A549 (cell line): ENCODE results near the gene C11orf71.

Experiments used
- CTCF ChIP-seq: fragments of >200 bp; sonication (Bioruptor Twin); formaldehyde crosslinking; IDR thresholded peaks from 3 replicates; pipeline ENCODE4 v1.5.1; 2016
- FOSB ChIP-seq: fragments of 250-450 bp; sonication (Bioruptor Pico); IDR thresholded peaks from 2 replicates; pipeline ENCODE4 v1.5.0; 2020; ENCODE audit warnings: mild to moderate bottlenecking, moderate library complexity
- HMGXB4 ChIP-seq: fragments of 250-450 bp; sonication (Bioruptor Pico); IDR thresholded peaks from 2 replicates; pipeline ENCODE4 v1.5.0; 2021; ENCODE audit warnings: mild to moderate bottlenecking, moderate library complexity, borderline replicate concordance
- JUNB ChIP-seq: fragments of >200 bp; sonication (Bioruptor Twin); formaldehyde crosslinking; IDR thresholded peaks from 2 replicates; pipeline ENCODE4 v1.6.1; 2016
- NR3C1 ChIP-seq: fragments of >200 bp; sonication (Bioruptor Twin); formaldehyde crosslinking; IDR thresholded peaks from 3 replicates; pipeline ENCODE4 v1.6.1; 2017
- POLR2A ChIP-seq: IDR thresholded peaks from 2 replicates; pipeline ENCODE4 v1.6.1; 2012; ENCODE audit warnings: mild to moderate bottlenecking, low read length
- POLR2AphosphoS2 ChIP-seq: conservative IDR thresholded peaks from 2 replicates; pipeline ENCODE4 v1.6.1; 2012; ENCODE audit warnings: low read length, improper control_type of control experiment, inconsistent platforms
- RFX5 ChIP-seq: fragments of 450-650 bp; IDR thresholded peaks from 2 replicates; pipeline ENCODE4 v1.7.1; 2014; ENCODE audit warnings: antibody characterized with exemption, mild to moderate bottlenecking, moderate library complexity
- SREBF2 ChIP-seq: fragments of 450-650 bp; IDR thresholded peaks from 2 replicates; pipeline ENCODE4 v1.6.1; 2014; ENCODE audit warnings: mild to moderate bottlenecking, moderate library complexity
- ZFP36 ChIP-seq: fragments of 450-650 bp; IDR thresholded peaks from 2 replicates; pipeline ENCODE4 v1.6.1; 2014; ENCODE audit warnings: borderline replicate concordance; ENCODE audit not compliant: partially characterized antibody
- TF ChIP-seq, protein P1 (sequence below): fragments of 200-600 bp; sonication (generic); IDR thresholded peaks from 2 replicates; pipeline ENCODE4 v1.6.1; 2016; ENCODE audit warnings: antibody characterized with exemption, mild to moderate bottlenecking, moderate library complexity
- TF ChIP-seq, protein P2 (sequence below): IDR thresholded peaks from 2 replicates; pipeline ENCODE4 v1.6.1; 2012

- TF ChIP-seq JUNB, result no peak
- TF ChIP-seq HMGXB4 (CRISPR knock-in tag), result no peak
- no peak for TF ChIP-seq FOSB (CRISPR knock-in tag)
- no peak for TF ChIP-seq RFX5
- no peak for TF ChIP-seq POLR2AphosphoS2
- no peak for TF ChIP-seq CTCF
- no peak for TF ChIP-seq ZFP36
- no peak for TF ChIP-seq SREBF2
- TF ChIP-seq, protein P1, sequence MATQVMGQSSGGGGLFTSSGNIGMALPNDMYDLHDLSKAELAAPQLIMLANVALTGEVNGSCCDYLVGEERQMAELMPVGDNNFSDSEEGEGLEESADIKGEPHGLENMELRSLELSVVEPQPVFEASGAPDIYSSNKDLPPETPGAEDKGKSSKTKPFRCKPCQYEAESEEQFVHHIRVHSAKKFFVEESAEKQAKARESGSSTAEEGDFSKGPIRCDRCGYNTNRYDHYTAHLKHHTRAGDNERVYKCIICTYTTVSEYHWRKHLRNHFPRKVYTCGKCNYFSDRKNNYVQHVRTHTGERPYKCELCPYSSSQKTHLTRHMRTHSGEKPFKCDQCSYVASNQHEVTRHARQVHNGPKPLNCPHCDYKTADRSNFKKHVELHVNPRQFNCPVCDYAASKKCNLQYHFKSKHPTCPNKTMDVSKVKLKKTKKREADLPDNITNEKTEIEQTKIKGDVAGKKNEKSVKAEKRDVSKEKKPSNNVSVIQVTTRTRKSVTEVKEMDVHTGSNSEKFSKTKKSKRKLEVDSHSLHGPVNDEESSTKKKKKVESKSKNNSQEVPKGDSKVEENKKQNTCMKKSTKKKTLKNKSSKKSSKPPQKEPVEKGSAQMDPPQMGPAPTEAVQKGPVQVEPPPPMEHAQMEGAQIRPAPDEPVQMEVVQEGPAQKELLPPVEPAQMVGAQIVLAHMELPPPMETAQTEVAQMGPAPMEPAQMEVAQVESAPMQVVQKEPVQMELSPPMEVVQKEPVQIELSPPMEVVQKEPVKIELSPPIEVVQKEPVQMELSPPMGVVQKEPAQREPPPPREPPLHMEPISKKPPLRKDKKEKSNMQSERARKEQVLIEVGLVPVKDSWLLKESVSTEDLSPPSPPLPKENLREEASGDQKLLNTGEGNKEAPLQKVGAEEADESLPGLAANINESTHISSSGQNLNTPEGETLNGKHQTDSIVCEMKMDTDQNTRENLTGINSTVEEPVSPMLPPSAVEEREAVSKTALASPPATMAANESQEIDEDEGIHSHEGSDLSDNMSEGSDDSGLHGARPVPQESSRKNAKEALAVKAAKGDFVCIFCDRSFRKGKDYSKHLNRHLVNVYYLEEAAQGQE, result no peak
- TF ChIP-seq NR3C1, result no peak
- TF ChIP-seq, protein P2, sequence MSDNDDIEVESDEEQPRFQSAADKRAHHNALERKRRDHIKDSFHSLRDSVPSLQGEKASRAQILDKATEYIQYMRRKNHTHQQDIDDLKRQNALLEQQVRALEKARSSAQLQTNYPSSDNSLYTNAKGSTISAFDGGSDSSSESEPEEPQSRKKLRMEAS, result no peak
- no peak for TF ChIP-seq POLR2A
Observed at GRCh38 chr11:114447444-114447843, 47.1 kb upstream of the C11orf71 start.
